ENCODE results near the gene SUCLG2.

SUCLG2 gene

GRCh38 chr3:67515778-67516177 lies 138.6 kb downstream of the SUCLG2 start:
- no peak for DNase-seq (ENCODE audit: low spot score)

GRCh38 chr3:67509471-67510075 lies 144.8 kb downstream of the SUCLG2 start:
- DNase-seq (ENCODE audit: low spot score): no peak

GRCh38 chr3:67507584-67507983 lies 146.8 kb downstream of the SUCLG2 start:
- no peak for DNase-seq (ENCODE audit: low spot score)

GRCh38 chr3:67500709-67501108 lies 153.7 kb downstream of the SUCLG2 start:
- DNase-seq (ENCODE audit: low spot score): no peak

GRCh38 chr3:67497746-67498145 lies 156.7 kb downstream of the SUCLG2 start:
- DNase-seq (ENCODE audit: low spot score): no peak

GRCh38 chr3:67495751-67496150 lies 158.7 kb downstream of the SUCLG2 start:
- no peak for DNase-seq (ENCODE audit: low spot score)

GRCh38 chr3:67493808-67494207 lies 160.6 kb downstream of the SUCLG2 start:
- DNase-seq (ENCODE audit: low spot score): no peak

- no peak for DNase-seq (ENCODE audit: low spot score)
Observed at GRCh38 chr3:67490658-67491057, 163.8 kb downstream of the SUCLG2 start.

- no peak for DNase-seq (ENCODE audit: low spot score)
Observed at GRCh38 chr3:67489816-67490215, 164.6 kb downstream of the SUCLG2 start.

GRCh38 chr3:67487564-67488114 lies 166.8 kb downstream of the SUCLG2 start:
- DNase-seq (ENCODE audit: low spot score): no peak

- DNase-seq (ENCODE audit: low spot score): no peak
Observed at GRCh38 chr3:67486883-67487282, 167.5 kb downstream of the SUCLG2 start.

GRCh38 chr3:67484085-67484484 lies 170.3 kb downstream of the SUCLG2 start:
- no peak for DNase-seq (ENCODE audit: low spot score)

- no peak for DNase-seq (ENCODE audit: low spot score)
Observed at GRCh38 chr3:67481126-67481525, 173.3 kb downstream of the SUCLG2 start.

- DNase-seq (ENCODE audit: low spot score): no peak
Observed at GRCh38 chr3:67478423-67478822, 176.0 kb downstream of the SUCLG2 start.

GRCh38 chr3:67474311-67474710 lies 180.1 kb downstream of the SUCLG2 start:
- no peak for DNase-seq (ENCODE audit: low spot score)

- DNase-seq (ENCODE audit: low spot score): no peak
Observed at GRCh38 chr3:67472674-67473201, 181.7 kb downstream of the SUCLG2 start.

GRCh38 chr3:67470207-67470606 lies 184.2 kb downstream of the SUCLG2 start:
- DNase-seq (ENCODE audit: low spot score): no peak

- DNase-seq (ENCODE audit: low spot score): no peak
Observed at GRCh38 chr3:67468511-67468910, 185.9 kb downstream of the SUCLG2 start.

GRCh38 chr3:67463656-67464055 lies 190.8 kb downstream of the SUCLG2 start:
- DNase-seq (ENCODE audit: low spot score): no peak

- no peak for DNase-seq (ENCODE audit: low spot score)
Observed at GRCh38 chr3:67462187-67462586, 192.2 kb downstream of the SUCLG2 start.

GRCh38 chr3:67461667-67462142 lies 192.7 kb downstream of the SUCLG2 start:
- no peak for DNase-seq (ENCODE audit: low spot score)

- DNase-seq (ENCODE audit: low spot score): no peak
Observed at GRCh38 chr3:67460841-67461510, 193.4 kb downstream of the SUCLG2 start.

- DNase-seq (ENCODE audit: low spot score): no peak
Observed at GRCh38 chr3:67459796-67460195, 194.6 kb downstream of the SUCLG2 start.
